Transverse colon (tissue), 3 donors: ENCODE results near the gene MPDU1.

Experiments used
- CTCF ChIP-seq, 5 experiments: fragments of 200-600 bp in 3 of 5; fragments of 450-650 bp in 2 of 5; sonication (generic) in 3 of 5; IDR thresholded peaks; 1 replicate in 2 of 5; 2 replicates in 3 of 5; pipeline ENCODE4 v1.5.1; 2016 to 2017; ENCODE audit warnings: antibody characterized with exemption in 5 of 5, inconsistent platforms in 3 of 5, mild to moderate bottlenecking in 2 of 5, moderate library complexity in 1 of 5
- EP300 ChIP-seq: sonication (generic); formaldehyde crosslinking; IDR thresholded peaks from one replicate; pipeline ENCODE4 v1.6.1; 2017; ENCODE audit warnings: antibody characterized with exemption, low read depth
- POLR2A ChIP-seq: fragments of 450-650 bp; IDR thresholded peaks from one replicate; pipeline ENCODE4 v1.6.1; 2016; ENCODE audit warnings: antibody characterized with exemption, mild to moderate bottlenecking, moderate library complexity

- no peak for TF ChIP-seq CTCF (IDR thresholded peaks at IDR 0.05)
- TF ChIP-seq POLR2A: no peak
- no peak for TF ChIP-seq EP300
These were observed 13.3 kb upstream of the MPDU1 start for GRCh38 chr17:7570351-7570750.
